Activated CD8-positive, alpha-beta memory T cell treated with anti-CD3 and anti-CD28 coated beads, Interleukin-2, amount 50 U/mL, for 24 hours (primary cell): ENCODE data around the gene THSD4.

ENCODE experiments used
- DNase-seq: peaks from one replicate; pipeline ENCODE4 v3.0.0-alpha.2; 2020; ENCODE audit errors: extremely low read depth

THSD4 gene

DNA sequence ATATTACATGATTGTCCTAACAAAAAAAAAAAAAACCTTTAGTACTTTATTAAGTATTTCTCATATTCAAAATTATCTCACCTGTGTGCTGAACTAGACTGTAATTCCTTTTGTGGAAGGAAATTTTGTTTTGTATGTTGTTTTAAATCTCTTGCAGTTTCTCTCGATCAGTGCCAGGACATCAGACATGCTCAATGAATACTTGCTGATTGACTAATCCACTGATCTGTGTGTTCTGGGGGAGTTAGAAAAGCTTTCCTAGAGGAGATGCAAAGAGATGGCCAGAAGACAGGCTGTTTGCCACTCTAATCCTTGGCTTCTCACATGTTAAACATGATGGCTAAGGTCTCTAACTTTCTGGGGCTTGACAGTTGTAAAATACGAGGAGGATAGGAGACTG, 461.8 kb downstream of the THSD4 start:
- DNase-seq: no peak

DNA sequence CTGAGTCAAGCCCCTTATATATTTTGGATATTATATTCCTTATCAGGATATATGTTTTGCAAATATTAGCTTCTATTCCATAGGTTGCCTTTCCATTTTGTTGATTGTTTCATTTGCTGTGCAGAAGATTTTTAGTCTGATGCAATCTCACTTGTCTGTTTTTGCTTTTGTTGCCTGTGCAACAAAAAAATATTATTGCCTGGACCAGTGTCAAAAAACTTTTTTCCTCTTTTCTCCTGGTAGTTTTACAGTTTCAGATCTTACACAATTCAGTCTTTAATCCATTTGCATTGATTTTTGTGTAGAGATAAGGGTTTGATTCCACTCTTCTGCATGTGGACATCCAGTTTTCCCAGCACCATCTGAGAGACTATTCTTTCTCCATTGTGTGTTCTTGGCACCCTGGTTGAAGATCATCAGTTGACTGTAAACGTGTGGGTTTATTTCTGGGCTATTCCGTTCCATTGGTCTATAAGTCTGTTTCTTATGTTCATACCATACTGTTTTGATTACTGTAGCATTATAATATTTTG, 466.2 kb downstream of the THSD4 start:
- no peak for DNase-seq

DNA sequence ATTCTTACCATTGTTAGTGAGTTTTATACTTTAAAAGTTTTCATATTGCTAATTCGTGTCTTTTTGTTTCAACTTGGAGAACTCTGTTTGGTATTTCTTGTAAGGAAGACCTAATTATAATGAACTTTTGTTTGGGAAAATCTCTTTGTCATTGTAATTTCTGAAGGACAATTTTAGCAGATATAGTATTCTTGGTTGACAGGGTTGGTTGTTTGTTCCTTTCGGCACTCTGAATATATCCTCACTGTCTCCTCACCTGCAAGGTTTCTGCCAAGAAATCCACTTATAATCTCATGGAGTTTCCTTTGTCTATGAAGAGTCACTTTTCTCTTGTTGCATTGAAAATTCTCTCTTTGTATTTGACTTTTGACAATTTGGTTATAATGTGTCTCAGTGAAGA, 469.9 kb downstream of the THSD4 start:
- DNase-seq: no peak

DNA sequence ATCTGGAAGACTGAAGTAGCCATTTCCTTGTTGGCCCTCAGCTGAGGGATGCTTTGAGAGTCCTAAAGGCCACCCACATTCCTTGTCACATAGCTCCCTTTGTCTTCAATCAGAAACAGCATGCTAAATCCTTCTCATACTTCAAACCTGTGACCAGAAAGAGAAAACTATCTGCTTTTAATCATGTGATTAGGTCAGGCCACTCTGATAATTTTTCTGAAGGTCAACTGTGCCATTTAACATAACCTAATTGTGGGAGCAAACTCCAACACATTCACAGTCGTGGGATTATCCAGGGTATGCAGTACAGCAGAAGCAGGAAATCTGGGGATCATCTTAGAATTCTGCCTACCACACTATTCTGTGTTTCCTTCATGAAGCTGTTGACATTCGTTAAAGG, 471.2 kb downstream of the THSD4 start:
- DNase-seq: no peak

- DNase-seq: no peak
These were observed 473.5 kb downstream of the THSD4 start for GRCh38 chr15:71588746-71589145.

DNA sequence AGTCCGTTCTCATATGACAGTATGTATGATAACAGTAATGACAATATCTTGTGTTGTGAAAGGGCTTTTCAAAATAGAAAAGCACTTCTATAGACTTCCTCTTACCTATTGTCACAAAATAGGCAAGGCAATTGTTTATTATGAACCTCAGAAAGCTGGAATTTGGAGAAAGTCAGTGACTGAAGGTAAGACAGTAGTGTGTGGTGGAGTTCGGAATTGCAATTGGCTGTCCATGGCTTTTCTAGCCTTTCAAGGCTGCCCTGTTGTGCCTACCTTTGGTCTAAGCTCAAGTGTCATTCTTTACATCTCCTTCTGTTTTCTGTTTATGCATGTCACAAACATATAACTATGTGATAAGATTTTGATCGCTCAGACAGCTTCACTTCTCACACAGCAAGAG, 475.8 kb downstream of the THSD4 start:
- DNase-seq: no peak

GRCh38 chr15:71592203-71592602, 476.9 kb downstream of the THSD4 start:
- DNase-seq: no peak

DNA sequence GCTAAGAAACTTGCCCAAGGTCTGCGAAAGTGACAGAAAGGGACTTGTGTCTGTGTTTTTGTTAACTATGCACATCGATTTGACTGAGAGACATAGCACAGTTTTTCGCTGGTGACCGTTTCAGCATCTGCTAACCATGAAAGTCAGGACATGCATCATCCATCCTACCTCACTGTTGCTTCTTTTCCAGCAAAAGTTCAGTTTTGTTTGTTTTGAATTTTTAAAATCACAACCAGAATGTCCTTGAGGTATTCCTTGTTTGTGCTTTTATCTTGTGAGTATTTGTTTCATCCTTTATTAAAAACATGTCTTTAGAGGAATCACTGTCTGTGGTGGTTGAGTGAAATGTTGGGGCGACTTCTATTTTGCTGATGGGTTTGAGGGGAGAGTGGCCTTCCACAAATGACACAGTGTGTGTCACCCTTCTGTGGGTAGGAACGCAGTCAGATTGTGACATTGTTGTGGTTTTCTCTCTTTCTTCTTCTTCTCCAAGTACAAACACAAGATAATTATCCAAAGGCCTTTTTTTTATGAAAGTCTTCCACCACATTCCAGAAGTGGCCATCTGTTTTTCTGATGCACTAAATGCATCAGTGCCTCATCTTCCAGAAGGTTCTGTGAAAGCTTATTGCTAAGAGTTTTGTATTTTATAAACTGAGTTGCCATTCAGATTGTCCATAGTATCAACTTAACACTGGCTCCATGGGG, 480.7 kb downstream of the THSD4 start:
- DNase-seq: no peak

- DNase-seq: no peak
These were observed 481.4 kb downstream of the THSD4 start for GRCh38 chr15:71596672-71597071.

DNA sequence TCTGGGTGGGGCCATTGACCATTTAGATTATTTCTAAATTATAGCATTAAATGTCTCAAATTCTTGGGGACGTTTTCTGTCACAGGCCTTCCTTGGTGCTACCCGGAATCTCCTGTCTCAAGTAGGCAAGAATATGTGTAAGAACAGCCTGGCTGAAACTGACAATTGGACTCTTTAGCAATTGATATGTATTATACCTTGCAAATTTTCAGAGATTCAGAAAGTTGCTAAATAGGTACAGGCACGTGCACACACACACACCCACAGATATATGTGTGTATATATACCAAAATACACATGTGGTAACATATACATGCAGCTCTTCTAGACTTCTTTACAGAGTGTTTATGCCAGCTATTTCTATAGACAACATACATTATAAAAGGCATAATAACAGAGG, 481.9 kb downstream of the THSD4 start:
- DNase-seq: no peak

GRCh38 chr15:71597637-71598036, 482.4 kb downstream of the THSD4 start:
- no peak for DNase-seq

GRCh38 chr15:71598741-71599140, 483.5 kb downstream of the THSD4 start:
- no peak for DNase-seq

GRCh38 chr15:71599418-71600151, 484.3 kb downstream of the THSD4 start:
- no peak for DNase-seq

- no peak for DNase-seq
These were observed 485.0 kb downstream of the THSD4 start for GRCh38 chr15:71600237-71600636.

- no peak for DNase-seq
These were observed 486.0 kb downstream of the THSD4 start for GRCh38 chr15:71601038-71601834.

DNA sequence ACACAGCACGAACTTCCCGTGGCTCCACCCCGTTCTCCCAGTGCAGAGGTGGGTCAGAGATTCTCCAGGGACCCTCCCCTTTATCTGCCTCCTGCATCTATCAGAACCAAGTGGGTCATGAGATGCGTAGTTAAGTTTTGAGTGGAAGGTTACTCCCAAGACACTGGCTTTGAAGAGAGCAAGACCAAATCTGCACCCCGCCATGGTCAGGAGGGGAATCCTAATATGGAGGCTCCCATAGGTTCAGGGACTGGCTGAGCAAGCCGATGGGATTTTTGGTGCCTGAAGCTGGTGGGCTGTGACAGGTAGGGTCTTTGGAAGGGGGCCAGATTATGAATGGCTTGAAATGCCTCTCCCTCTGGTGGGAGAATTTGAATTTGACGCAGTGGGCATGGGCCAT, 488.1 kb downstream of the THSD4 start:
- no peak for DNase-seq

GRCh38 chr15:71607383-71607782, 492.1 kb downstream of the THSD4 start:
- no peak for DNase-seq

DNA sequence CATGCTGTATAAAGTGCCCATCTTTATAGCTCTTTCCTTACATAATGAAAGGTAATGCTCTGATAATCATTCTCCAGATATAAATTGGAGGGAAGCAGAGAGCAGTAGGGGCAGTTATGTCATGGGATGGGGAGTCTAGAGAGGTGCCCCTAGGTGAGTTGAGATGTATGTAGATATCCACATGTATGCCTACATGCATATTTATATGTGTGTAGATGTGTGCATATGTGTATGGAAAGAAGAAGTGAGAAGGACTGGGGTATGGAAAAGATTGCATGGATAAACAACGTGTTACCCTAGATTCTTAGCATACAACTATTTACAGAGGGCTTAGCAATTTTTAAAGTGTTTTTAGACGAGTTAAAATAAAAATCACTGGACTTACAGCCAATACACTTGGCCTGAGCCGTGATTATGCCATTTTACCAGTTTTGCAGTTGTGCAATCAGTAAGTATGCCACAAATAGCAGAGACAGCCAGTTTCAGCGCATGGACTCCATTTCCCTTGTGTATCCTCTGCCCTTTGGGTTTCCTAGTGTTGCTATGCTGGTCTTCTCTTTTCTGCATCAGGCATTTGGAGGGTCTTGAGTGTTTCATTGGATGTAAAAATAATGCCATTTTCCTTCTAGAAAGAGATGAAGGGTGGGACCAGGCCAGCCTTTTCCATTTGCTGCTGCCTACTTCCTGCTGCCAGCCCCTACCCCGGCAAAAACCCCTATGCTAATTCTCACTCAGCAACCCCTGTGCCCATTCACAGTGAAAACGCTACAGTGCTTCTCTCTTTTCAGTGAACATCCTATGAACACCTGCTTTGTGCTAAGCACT, 495.7 kb downstream of the THSD4 start:
- no peak for DNase-seq

- DNase-seq: no peak
These were observed 496.5 kb downstream of the THSD4 start for GRCh38 chr15:71611553-71612396.

DNA sequence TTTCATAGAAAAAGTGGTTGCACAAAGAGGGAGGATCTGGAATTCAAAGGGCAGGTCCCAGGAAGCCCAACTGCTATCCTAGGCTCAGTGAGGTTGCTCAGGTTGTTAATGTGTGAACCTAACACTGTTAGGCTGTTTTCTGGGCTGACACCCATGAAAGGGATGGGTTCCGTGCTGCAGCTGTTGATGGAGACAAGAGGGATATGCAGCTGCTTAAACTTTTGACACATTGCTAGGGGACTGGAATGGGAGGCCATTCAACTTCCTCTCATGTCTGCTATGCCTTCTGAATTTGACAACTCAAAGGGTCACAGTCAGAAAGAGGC, 497.1 kb downstream of the THSD4 start:
- no peak for DNase-seq

- DNase-seq: no peak
These were observed 497.6 kb downstream of the THSD4 start for GRCh38 chr15:71612869-71613268.
